ENCODE results near the gene HOXB3.

The HOXB3 gene

DNA sequence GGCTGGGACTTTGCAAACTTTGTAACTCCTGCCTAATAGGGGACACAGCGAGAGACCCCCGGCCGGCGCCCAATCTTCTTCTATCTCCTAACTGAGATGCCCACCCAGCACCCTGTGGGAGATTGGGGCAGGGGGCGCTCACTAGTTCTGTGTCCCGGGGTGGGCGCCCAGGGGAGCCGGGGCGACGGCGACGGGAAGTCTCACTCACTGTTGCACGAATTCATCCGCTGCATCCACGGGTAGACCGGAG lies 7.4 kb upstream of the HOXB3 start:
- DNase-seq, result peak; percentile 40

DNA sequence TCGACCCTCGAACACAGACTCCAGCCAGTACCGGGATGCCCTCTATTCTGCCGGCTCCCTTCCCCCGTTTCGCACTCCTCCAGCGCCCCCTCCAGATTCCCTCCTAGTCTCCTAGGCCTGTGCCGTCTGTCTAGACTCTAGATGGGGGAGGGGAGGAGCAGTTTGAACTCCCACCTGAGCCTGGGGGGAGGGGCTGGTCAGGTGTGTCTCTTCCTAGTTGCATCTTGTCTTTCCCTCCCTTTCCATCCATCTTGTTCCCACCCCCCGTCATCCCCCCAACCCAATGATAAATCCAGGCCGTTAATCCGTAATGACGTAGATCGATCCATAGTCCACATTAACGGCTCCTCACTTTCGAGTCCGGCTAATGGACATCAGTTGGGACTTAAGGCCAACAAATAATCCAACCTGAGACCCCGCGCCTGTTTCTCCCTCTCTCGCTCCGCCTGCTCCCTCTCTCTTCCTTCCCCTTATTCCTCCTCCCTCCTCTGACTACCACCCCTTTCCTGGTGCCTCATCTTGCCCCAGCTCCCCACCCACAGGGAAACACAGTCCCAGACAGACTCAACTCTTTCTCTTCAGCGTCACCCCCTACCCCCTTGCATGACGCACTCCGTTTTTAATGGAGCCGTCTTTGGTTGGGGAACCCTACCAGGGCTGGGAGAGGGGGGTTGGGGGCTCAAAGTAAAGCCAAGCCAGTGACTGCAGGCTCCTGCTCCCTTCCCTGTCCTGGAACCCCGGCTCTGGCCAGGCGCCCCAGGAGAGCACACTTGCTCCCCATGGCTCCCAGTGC lies 6.9 kb upstream of the HOXB3 start:
- DNase-seq, result no peak

DNA sequence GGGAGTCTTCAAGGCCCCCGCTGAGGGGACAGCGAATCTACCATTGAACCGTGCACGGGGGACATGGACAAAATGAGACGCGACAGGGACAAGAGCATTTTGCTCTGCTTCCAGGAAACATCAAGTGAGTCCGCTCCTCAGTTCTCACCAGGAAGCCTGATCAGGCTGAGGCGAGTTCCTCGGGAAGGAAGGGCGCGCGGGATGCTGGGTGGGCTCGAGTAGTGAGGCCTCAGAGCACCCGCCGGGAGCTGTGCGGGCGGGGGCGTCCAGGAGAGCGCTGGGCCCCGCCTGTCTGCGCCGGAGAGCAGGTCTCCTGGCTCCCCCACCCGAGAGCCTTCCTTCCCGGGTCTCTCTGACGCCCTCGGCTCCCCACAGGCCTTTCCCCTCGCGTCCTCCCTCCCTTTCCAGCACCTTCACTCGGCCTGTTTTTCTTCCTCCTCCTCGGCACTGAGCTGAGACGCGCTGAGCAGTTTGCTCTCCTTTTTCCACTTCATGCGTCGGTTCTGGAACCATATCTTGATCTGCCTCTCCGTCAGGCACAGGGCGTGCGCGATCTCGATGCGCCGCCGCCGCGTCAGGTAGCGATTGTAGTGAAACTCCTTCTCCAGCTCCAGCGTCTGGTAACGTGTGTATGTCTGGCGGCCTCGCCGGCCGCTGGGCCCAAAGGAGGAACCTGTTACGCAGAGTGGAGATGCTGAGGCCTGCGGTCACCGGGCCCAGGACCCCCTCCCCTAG lies 6.1 kb upstream of the HOXB3 start:
- peak; percentile 56 for DNase-seq

DNA sequence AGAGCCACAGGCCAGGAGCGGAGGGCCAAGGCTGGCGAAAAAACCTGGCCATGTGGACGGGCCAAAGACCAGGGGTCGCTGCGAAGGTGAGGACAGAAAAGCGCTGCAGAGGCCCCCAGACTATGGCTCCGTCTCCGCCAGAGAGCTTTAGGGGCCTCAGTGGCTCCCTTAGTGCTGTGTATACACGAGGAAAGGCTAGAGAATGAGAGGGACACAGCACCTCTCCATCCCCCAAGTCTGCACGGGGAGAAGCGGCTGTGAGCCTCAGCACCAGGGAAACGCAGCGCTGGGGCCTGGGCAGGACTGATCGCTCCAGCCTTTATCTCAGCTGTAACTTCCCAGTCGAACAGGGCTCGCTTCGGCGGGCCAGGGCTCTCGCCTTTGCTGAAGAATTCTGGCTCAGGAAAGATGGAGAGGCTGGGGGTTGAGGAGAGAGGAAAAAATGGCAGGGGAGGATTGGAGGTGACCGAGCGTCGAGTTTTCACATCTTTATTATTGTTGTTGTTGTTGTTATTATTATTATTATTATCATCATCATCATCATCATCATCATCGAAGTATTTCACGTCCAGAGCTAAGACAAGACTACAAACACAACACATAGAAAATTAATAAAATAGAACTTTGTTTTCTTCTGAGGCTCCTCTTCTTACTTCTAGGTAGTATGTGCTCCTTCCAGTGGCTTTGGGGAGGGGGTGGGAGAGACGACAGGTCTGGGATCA lies 5.4 kb upstream of the HOXB3 start:
- DNase-seq, result no peak

DNA sequence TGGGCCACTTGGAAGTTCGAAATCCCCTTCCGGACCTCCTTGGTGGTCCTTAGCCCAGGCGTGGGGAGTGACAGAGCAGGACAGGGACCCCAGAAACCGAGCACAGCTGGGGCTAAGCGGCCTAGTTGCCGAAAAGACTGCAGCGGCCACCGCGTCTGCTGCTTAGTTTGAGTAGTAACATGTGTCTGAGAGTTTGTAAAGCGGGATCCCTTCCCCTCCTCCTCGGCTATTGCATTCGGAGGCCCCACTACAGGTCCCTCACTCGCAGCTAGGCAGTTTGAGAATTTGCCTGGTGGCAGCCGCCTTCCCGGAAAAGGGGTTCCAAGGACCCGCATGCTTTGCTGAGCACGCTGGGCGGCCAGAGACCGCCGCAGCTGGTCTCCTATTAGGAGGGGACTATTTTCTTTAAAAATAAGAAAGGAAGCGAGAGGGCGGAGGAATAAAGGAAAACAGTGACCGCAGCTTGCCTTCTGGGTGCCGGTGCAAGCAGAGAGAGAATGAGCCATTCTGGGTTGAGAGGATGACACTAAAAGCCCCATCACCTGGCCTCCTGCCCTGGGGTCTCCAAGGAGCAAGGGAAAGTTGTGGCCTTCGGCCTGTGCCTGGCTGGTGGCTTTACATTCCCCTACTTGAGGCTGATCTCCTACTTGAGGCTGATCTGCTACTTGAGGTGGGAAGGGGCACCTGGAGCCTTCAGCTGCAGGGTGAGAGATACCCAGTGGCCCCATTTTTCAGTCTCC lies 4.7 kb upstream of the HOXB3 start:
- no peak for DNase-seq

DNA sequence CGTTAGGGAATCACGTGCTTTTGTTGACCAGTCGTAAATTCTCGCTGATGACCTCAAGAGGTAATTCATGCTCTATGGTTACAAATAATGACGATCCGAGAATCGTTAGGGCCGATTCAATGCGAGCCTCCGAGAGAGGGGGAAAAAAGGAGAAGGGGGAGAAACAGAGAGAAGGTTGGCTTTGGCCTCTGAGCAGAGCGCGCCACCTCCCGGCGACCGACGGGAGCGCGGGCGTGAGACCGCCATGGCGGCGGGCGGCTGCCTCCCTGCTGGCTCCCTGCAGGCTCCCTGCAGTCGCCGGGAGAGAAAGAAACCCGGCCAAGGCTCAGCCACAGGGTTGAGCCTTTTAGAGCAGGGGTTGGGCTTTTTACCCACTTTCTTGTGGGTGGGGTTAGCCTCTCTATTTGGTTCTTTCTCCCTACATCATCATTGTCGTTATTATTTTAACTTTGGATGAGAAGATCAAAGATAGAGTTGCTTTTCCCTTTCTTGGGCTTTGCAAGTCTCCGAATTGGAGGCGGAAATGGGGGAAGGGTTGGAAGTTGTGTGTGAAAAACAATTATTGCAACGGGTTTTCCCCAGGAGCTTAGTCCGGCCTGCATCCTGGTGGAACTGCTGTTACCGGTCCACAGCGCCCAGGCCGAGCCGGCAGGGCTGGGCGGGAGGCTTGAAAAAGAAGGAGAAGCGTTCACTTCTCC lies 3.9 kb upstream of the HOXB3 start:
- peak; percentile 83 for DNase-seq

DNA sequence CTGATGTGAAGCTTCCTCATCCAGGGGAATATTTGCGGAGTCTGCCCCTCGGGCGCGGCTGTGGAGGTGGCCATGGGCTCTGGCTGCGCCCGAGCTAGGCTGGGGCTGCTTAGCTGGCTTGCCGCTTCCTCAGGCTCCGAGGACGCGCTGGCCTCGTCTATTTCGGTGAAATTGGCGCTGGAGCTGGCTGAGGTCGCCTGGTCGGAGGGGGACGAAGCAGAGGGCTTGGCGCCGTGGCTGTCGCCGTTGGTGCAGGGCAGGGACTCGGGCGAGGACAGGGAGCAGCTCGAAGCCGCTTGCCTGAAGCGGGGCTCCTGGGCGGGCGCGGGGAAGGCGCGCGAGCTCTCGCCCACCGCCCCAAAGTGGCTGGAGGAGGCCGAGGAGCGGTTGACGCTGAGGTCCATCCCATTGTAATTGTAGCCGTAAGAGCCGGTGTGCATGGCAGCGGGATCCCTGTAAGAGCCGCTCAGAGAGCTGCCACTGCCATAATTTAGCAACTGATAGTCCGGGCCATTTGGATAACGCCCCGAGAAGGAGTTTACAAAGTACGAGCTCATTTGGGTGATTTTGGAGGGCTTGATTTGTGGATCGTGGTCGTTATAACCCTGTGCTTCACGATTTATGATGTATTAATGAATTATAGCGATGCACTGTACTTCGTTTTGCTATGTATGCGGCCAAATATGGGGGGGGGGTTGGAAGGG lies 3.2 kb upstream of the HOXB3 start, which contains the start of gene HOXB5:
HOXB5 (minus strand) TSS at position 654 of the 704 bp plus-strand sequence; CDS start at position 557, 97 bp downstream.
- DNase-seq, result no peak

DNA sequence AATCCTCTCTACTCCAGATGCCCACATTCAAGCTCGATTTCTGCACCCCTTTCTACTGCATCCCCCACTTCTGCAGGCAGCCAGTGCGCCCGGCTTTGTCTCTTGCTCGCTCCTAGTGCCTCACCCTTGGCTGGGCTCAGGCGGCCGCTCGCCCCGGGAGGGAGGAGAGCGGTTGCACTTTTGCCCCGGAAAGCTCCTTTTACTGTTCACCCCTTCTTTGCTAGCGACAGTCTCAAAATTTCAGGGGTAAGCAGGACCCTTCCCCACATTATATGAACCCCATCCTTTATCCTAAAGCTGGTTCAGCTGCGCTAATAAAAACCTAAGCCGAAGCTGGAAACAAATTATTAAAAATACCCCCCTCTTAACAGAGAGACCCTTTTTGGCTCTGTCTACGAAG lies 2.5 kb upstream of the HOXB3 start:
- no peak for DNase-seq

DNA sequence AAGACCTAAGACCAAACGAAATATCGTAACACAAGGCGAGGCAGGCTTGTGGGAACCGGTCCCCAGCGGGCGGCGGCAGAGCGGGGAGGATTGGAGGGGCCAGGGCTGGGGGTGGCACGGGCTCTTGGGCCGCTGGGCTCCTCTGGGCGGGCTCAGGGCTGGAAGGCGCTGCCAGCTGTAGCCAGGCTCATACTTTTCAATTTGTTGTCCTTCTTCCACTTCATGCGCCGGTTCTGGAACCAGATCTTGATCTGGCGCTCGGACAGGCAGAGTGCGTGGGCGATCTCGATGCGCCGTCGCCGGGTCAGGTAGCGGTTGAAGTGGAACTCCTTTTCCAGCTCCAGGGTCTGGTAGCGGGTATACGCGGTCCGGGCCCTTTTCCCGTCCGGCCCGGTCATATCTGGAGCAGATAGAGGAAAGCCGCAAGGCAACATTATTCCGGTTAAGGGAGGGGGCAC lies 2.0 kb upstream of the HOXB3 start:
- DNase-seq, result no peak

DNA sequence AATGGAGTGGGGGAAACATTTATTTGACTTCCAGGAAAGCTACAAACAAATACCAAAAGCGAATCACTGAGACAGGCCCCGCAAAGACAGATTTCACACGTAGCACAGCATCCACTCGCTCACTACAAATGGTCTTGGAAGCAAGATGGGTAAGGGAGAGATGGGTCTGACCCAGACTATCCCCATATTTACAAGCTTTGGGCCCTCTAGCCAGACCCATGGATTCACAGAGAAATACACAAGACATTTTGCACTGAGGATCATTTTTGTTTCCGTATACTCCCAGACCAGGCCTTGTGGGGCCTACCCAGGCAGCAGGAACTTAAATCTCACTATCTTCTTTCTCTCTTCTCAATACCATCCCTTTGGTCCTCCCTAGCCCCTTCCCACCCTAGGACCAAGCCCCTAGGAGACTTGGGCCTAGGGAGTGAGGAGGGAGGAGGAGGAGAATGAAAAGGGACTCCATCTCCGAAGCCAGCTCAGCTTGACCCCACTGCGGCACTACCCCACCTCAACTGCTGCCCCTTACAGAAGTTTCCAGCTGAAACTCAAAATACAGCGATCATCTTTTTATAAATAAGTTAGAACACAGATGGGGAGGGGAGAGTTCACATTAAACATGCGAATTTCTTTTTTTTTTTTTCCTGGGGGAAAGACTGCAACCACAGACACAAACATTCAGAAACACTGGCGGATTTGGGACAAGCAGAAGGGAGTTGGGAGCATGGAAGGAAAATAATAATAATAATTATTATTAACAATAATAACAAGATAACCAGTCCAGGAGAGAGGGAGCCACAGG lies 1.4 kb upstream of the HOXB3 start:
- no peak for DNase-seq

DNA sequence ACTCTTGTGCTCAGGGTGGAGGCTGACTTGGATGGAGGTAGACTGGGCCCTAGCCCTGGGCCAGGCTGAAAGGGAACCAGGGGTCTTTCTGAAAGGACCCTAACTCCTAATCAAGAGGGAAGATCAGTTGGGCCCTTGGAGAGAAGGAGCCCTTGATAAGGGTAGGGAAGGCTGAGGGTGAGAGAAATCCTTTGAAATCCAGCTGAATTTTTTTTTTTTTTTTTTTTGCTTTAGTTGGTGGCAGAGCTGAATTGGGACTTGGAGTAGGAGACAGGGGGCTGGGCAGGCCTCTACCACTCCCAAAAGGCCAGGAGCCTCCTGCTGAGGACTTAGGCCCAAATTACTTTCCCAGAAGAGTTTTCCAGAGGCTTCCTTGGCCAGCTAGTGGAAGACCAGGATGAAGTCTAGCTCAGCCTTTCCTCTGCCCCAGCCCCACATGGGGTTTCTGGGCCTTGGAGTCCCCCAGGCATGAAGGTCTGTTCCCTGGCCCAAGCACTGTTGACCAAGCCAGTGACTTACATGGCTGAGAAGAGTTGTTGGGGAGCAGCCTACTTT lies 643 bp upstream of the HOXB3 start:
- no peak for DNase-seq

DNA sequence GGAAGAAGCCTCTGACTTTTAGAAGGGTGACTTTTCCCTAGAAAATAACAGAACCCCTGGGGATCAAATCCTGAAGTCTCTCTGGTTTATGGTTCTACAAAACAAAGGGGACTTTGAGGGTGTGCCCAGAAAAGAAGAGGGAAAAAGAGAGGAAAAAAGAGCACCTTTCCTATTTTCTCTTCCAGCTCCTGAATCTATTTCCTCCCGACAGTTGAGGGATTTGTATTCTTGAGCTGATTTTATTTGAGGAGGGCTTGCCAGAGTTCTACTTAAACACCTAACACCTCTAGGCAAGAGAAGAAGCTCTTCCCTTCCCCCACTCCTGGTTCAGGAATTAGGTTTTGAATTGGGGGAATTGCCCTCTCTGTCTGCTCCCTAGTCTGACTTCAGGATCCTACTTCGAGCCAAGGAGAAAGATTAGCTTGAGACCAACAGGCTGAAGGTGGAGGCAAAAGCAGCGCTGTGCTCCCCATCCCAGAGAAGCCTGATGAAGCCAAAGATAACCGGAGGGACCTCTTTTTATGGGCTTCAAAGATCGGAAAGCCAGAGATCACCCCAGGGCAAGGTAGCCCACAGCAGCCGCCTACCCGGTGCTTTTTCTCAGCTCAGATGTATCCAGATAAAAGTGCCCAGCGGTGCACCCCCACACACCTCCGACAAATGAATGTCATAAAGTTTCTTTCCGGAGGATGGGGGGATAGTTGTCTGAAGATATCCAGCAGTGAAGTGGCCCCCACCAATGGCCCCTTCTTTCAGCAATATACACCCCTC lies 796 bp downstream of the HOXB3 start:
- DNase-seq, result no peak

DNA sequence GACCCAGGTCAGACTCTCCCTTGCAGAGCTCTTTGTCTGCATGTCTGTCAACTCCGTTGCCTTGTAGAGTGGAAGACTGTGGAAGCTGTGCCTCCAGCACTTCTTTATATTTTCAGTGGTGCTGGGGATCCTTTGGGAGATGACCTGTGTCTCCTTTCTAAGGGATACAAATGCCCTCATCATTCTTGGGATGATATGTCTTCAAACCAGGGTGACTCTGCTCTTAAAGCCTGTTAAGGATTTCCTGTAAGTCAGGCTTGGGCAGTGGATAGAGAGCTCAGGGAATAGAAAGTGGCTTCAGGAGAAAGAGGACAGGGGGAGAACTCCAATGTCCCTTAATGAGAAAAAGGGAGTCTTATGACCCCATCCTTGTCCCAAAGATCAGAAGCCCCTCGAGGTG lies 1.5 kb downstream of the HOXB3 start:
- DNase-seq, result no peak

DNA sequence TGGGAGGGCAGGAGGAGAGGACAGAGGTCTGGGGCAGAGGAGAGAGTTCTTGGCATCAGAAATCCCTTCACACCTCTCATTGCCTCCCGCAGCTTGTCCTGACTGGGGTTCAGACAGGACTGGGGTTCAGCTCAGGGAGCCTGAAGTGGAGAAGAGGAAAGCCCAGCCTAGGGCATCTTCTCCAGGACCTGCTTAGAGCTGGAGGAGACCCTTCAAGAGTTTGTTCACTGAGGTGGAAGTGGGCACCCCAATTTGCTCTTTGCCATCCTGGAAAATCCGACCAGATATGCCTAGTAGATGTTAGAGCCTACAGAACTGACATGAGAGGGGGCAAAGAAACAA lies 2.0 kb downstream of the HOXB3 start:
- no peak for DNase-seq

DNA sequence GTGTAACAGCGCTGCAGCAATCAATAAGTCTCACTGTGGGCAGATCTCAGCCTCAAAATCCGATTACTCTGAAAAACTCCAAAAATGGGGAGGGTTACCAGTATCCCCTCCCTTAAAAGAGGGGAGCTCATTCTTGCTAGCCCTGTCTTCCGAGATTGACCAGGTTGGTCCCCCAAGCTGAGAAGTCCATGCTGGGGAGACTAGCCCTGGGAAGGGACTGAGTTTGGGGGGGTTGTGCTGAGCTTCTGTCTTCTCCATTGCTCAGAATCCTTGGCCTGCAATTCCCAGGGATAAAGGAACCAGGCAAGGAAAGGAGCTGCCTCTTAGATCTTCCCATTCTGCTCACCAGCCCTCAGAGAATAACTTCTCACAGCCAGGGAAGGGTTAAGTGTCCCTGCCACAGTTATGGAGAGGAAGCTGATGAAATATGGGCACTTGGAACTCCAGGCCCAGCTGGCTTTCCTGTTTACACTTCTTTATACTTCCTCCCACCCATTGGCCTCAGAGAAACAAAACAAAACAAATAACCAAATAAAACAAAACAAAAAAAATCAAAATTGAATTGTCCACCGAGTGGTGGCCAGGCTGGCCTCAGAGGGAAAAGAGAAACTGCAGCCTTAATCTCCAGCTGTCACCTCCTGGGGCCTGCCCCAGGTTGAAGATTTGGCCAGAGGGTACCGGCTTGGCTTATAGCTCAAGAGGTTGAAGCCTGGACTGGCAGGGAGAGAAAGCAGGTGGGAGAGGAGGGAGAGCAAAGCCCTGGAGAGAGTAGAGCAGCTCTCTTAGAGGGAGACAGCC lies 2.6 kb downstream of the HOXB3 start:
- no peak for DNase-seq

DNA sequence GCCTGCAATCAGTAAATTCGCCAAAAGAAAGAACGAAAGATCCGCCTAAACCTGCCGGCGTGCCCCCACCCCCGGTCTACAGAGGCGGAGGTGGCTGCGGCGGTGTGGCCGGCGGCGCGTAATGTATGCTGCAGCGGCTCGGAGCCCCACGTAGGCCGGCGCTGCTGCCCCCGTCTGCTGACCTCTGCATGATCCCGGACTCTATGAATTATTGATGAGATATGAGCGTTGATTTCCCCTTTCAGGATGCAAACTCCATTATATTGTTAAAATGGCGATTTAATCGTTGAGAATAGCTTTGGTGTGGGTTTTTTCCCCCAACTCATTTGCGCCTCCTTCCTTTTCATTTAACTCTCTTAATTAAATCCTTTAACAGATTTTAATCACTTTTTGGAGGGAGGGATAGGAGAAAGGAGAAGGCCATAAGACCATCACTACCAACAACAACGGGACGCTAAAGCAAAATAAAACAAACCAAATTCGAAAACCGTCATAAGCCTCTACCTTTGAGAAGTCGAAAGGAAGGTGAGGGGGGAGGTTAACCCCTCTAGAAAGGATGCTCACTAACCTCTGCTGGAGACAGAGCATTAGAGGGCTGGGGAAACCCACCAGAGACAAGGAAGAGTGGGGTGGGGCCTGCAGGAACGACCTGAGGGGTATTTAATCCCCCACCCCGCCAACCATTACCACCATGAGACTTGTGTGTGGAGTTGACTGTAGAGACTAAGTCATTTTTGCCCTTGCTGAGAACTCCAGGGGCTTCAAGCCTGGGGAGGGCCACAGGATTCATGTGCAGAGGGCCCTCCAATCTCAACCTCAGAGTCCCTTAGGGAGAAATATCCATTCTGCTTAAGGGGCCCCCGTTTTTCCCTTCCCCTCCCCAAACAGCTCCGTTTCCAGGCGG lies 3.4 kb downstream of the HOXB3 start:
- DNase-seq, result peak; percentile 37

DNA sequence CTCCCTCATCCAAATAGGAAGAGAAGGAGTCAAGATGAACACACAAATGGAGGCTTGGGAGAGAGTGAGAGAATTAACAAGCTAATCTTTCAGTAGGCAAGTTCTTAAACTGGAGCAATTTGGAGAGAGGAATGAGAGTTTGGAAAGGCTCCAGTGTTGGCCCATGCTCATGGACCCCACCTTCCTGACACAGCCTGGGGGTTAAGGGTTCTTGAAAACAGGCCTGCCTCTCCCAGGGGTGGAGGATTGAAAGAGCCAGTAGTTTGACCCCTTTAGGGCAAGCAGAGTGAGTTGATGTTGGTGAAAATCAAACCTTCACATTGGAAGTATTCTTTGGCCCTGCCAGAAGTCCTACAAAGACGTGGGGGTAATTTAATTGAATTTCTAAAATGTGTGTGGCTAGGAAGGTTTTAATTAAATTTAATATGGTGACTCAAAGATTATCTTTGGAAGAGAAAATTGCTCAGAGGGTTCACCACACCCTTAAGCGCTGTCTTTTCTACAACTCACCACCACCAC lies 5.8 kb downstream of the HOXB3 start:
- DNase-seq, result no peak

DNA sequence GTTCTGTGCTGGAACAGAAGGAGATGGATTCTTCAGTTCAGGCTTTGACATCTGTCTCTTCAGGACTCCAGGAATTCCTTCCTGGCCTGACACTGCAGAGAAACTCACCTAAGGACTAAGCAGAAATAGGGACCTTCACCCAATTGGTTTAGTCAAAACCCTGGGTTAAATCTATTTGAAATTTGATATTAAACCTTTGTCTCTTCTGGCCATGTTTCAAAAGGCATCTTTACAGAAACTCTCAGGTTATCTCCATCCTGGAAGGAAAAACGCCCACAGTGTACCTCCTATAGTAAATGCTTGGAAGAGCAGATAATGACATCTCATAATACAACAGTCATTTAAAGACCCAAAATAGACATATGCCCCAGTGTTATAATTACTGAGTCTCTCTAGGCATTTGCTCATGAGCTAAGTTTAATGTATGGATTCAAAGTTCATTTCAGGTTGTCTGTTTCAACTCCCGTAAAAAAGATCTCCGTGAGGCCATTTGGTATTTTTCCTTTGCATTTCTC lies 6.3 kb downstream of the HOXB3 start:
- DNase-seq, result no peak

Measured in activated naive CD4-positive, alpha-beta T cell treated with anti-CD3 and anti-CD28 coated beads, Interleukin-2, amount 50 U/mL, for 16 hours (primary cell).